ENCODE data around the gene TENT4B. TPM values are rescaled to one million over a fixed set of nuclear protein-coding genes. Genes with fewer than 3 reads are reported as not detected.
A peak's percentile ranks its signal among the peaks of the same experiment; 100 is the strongest.

Gene TENT4B
- total and polyA plus RNA-seq, 2 donors (not counting 1 experiment from before 2014, with no cell fraction given) = 11.1 to 12.2 TPM

GRCh38 chr16:50151322-50151721, 1.8 kb upstream of the TENT4B start:
- Histone ChIP-seq H3K9me3 (ENCODE audit: control insufficient read depth, insufficient read depth, low read depth, low read length) (no peaks in the 10 kb centered on the region), H3K4me1 (ENCODE audit: control insufficient read depth, extremely low read depth, insufficient read depth, low read length) (peaks cover 3% of the 10 kb centered on the region), H4K20me1 (ENCODE audit: control insufficient read depth, extremely low read depth, insufficient read depth, low read length) (no peaks in the 10 kb centered on the region), H3K4me3 (replicated peaks in 1 of 4; ENCODE audit: control extremely low read depth in 1 of 4, insufficient read depth in 1 of 4, low read depth in 3 of 4, low read length in 4 of 4) (no peak overlapping the region), H3K27me3 (ENCODE audit: control insufficient read depth, insufficient read depth, low read length) (no peaks in the 10 kb centered on the region), H3K4me2 (ENCODE audit: extremely low read depth, insufficient read depth, low read length) (no peak overlapping the region), H3K36me3 (ENCODE audit: control insufficient read depth, insufficient read depth, low read length) (no peaks in the 10 kb centered on the region), H3K27ac (ENCODE audit: insufficient read depth, low read length) (no peak overlapping the region), H3K9ac (ENCODE audit: insufficient read depth, low read length) (no peak overlapping the region), H3K79me2 (ENCODE audit: control insufficient read depth, insufficient read depth, low read length) (peaks cover 27% of the 10 kb centered on the region), H2AFZ (ENCODE audit: low read length) (no peak overlapping the region)
- TF ChIP-seq CTCF (conservative IDR thresholded peaks at IDR 0.05 in 1 of 2, IDR thresholded peaks at IDR 0.05 in 1 of 2; ENCODE audit: low read depth in 1 of 2, low read length in 2 of 2) (no peak), EZH2 (IDR thresholded peaks at IDR 0.05; ENCODE audit: low read length, missing control alignments) (no peak)
- DNase-seq (ENCODE audit: low read depth in 2 of 2) = no peak

DNA sequence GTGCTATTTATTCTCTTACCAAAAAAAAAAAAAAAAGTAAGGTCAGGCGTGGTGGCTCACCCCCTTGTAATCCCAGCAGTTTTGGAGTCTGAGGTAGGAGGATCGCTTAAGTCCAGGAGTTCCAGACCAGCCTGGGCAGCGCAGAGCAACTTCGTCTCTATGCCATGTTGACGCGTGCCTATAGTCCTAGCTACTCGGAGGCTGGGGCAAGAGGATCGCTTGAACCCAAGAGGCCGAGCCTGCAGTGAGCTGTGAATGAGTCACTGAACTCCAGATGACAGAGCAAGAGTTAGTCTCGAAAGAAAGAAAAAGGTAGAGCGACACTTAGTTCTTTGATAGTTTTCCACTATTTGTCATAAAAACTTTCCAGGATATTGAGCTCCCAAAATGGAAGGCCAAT, 1.4 kb upstream of the TENT4B start:
- Histone ChIP-seq H3K27ac (ENCODE audit: insufficient read depth, low read length) (no peak overlapping the region), H3K36me3 (ENCODE audit: control insufficient read depth, insufficient read depth, low read length) (no peaks in the 10 kb centered on the region), H3K9ac (ENCODE audit: insufficient read depth, low read length) (no peak overlapping the region), H3K79me2 (ENCODE audit: control insufficient read depth, insufficient read depth, low read length) (peaks cover 31% of the 10 kb centered on the region), H3K9me3 (ENCODE audit: control insufficient read depth, insufficient read depth, low read depth, low read length) (no peaks in the 10 kb centered on the region), H3K4me3 (replicated peaks in 1 of 4; ENCODE audit: control extremely low read depth in 1 of 4, insufficient read depth in 1 of 4, low read depth in 3 of 4, low read length in 4 of 4) (peak overlapping the region in 1 of 4 experiments; percentile 75), H4K20me1 (ENCODE audit: control insufficient read depth, extremely low read depth, insufficient read depth, low read length) (no peaks in the 10 kb centered on the region), H2AFZ (ENCODE audit: low read length) (peak overlapping the region; percentile 96), H3K27me3 (ENCODE audit: control insufficient read depth, insufficient read depth, low read length) (no peaks in the 10 kb centered on the region), H3K4me2 (ENCODE audit: extremely low read depth, insufficient read depth, low read length) (peak overlapping the region; percentile 86), H3K4me1 (ENCODE audit: control insufficient read depth, extremely low read depth, insufficient read depth, low read length) (peaks cover 3% of the 10 kb centered on the region)
- DNase-seq (ENCODE audit: low read depth in 2 of 2) = no peak
- TF ChIP-seq CTCF (conservative IDR thresholded peaks at IDR 0.05 in 1 of 2, IDR thresholded peaks at IDR 0.05 in 1 of 2; ENCODE audit: low read depth in 1 of 2, low read length in 2 of 2) (no peak), EZH2 (IDR thresholded peaks at IDR 0.05; ENCODE audit: low read length, missing control alignments) (no peak)

GRCh38 chr16:50152351-50152806, 727 bp upstream of the TENT4B start:
- no peak for TF ChIP-seq EZH2 (IDR thresholded peaks at IDR 0.05; ENCODE audit: low read length, missing control alignments)
- TF ChIP-seq CTCF (conservative IDR thresholded peaks at IDR 0.05 in 1 of 2, IDR thresholded peaks at IDR 0.05 in 1 of 2; ENCODE audit: low read depth in 1 of 2, low read length in 2 of 2) = no peak
- Histone ChIP-seq H3K27ac (ENCODE audit: insufficient read depth, low read length) (peak overlapping the region; percentile 98), H2AFZ (ENCODE audit: low read length) (peak overlapping the region; percentile 96), H4K20me1 (ENCODE audit: control insufficient read depth, extremely low read depth, insufficient read depth, low read length) (no peaks in the 10 kb centered on the region), H3K4me3 (replicated peaks in 1 of 4; ENCODE audit: control extremely low read depth in 1 of 4, insufficient read depth in 1 of 4, low read depth in 3 of 4, low read length in 4 of 4) (peak overlapping the region; percentile 68 to 85 (median 75)), H3K4me1 (ENCODE audit: control insufficient read depth, extremely low read depth, insufficient read depth, low read length) (peaks cover 3% of the 10 kb centered on the region), H3K9ac (ENCODE audit: insufficient read depth, low read length) (peak overlapping the region; percentile 96), H3K79me2 (ENCODE audit: control insufficient read depth, insufficient read depth, low read length) (peaks cover 37% of the 10 kb centered on the region), H3K36me3 (ENCODE audit: control insufficient read depth, insufficient read depth, low read length) (no peaks in the 10 kb centered on the region), H3K9me3 (ENCODE audit: control insufficient read depth, insufficient read depth, low read depth, low read length) (no peaks in the 10 kb centered on the region), H3K4me2 (ENCODE audit: extremely low read depth, insufficient read depth, low read length) (peak overlapping the region; percentile 86), H3K27me3 (ENCODE audit: control insufficient read depth, insufficient read depth, low read length) (no peaks in the 10 kb centered on the region)
- peak; percentile 29 to 36 for DNase-seq (ENCODE audit: low read depth in 2 of 2)
